ENCODE results near the gene CADM4. TPM values are rescaled to one million over a fixed set of nuclear protein-coding genes. Genes with fewer than 3 reads are reported as not detected.

Gene CADM4
- total and polyA plus RNA-seq, 4 donors, result 0.47 to 4.9 (median 3.3) TPM

DNA sequence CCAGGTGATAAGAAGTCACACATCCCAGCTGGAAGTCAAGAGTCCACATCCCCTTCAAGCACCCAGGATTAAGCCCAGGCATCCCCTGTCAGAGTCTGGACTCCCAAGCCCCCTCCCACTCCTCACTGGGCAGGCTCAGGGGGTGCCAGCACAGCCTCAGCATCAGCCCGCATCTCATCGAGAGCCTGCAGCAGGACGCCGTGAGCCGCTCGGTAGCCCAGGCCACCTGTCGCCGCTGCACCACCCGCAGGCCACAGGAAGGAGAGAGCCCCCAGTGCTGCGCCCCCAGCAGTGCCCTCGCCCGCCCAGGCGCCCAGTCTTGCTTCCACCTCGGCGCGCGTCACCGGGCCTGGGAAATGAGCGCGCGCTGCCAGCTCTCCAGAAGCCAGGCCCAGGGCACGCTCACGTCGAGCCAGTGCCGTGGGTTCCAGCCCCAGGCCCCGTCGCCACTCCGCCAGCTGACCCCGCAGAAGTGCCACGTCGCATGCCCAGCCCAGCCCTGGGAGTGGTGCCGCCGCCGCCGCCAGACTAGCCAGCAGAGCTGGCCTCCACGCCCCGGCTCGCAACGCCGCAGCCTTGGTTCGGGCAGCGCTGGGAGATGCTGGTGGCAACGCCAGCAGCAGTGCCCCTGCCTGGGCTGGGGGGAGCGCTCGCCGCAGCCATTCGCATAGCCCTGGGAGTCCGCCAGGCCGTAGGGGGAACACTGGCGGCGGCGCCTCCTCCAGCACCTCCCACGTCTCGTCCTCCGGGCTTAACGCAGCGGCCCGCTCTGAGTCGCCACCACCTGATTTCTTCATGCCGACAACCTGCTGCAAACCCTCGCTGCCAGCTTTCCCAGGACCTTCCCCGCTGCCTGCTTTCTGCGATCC, 47.5 kb downstream of the CADM4 start:
- Histone ChIP-seq H3K27me3 (ENCODE audit: control insufficient read depth in 4 of 4, insufficient read depth in 4 of 4, low read length in 3 of 4) (no peaks in the 10 kb centered on the region), H3K4me1 (ENCODE audit: control insufficient read depth in 4 of 4, insufficient read depth in 4 of 4, low read length in 3 of 4) (peaks cover 6 to 21% (median 20%) of the 10 kb centered on the region in 4 donors), H3K27ac (ENCODE audit: low read depth in 1 of 2, low read length in 2 of 2) (no peak overlapping the region), H3K9me3 (ENCODE audit: control insufficient read depth in 4 of 4, low read length in 3 of 4) (no peaks in the 10 kb centered on the region), H3K9ac (ENCODE audit: low read depth in 1 of 2, low read length in 2 of 2) (no peak overlapping the region), H3K4me3 (ENCODE audit: low read depth in 1 of 3, low read length in 3 of 3) (no peak overlapping the region), H3K36me3 (ENCODE audit: control insufficient read depth in 4 of 4, insufficient read depth in 3 of 4, low read depth in 1 of 4, low read length in 3 of 4) (peaks cover 4 to 28% (median 7%) of the 10 kb centered on the region in 4 donors)
- TF ChIP-seq HNF4A (conservative IDR thresholded peaks at IDR 0.05) (no peak), FOXA2 (IDR thresholded peaks at IDR 0.05) (no peak)
- TF ChIP-seq, protein P1, sequence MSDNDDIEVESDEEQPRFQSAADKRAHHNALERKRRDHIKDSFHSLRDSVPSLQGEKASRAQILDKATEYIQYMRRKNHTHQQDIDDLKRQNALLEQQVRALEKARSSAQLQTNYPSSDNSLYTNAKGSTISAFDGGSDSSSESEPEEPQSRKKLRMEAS (IDR thresholded peaks at IDR 0.05), result no peak
- TF ChIP-seq, protein P2, sequence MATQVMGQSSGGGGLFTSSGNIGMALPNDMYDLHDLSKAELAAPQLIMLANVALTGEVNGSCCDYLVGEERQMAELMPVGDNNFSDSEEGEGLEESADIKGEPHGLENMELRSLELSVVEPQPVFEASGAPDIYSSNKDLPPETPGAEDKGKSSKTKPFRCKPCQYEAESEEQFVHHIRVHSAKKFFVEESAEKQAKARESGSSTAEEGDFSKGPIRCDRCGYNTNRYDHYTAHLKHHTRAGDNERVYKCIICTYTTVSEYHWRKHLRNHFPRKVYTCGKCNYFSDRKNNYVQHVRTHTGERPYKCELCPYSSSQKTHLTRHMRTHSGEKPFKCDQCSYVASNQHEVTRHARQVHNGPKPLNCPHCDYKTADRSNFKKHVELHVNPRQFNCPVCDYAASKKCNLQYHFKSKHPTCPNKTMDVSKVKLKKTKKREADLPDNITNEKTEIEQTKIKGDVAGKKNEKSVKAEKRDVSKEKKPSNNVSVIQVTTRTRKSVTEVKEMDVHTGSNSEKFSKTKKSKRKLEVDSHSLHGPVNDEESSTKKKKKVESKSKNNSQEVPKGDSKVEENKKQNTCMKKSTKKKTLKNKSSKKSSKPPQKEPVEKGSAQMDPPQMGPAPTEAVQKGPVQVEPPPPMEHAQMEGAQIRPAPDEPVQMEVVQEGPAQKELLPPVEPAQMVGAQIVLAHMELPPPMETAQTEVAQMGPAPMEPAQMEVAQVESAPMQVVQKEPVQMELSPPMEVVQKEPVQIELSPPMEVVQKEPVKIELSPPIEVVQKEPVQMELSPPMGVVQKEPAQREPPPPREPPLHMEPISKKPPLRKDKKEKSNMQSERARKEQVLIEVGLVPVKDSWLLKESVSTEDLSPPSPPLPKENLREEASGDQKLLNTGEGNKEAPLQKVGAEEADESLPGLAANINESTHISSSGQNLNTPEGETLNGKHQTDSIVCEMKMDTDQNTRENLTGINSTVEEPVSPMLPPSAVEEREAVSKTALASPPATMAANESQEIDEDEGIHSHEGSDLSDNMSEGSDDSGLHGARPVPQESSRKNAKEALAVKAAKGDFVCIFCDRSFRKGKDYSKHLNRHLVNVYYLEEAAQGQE (IDR thresholded peaks at IDR 0.05), result no peak
- TF ChIP-seq, protein P3, sequence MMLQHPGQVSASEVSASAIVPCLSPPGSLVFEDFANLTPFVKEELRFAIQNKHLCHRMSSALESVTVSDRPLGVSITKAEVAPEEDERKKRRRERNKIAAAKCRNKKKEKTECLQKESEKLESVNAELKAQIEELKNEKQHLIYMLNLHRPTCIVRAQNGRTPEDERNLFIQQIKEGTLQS (IDR thresholded peaks at IDR 0.05), result no peak
- DNase-seq (ENCODE audit: low spot score), result no peak
- WGBS, result 98% methylated on average over 63 of the region's 63 CpGs

DNA sequence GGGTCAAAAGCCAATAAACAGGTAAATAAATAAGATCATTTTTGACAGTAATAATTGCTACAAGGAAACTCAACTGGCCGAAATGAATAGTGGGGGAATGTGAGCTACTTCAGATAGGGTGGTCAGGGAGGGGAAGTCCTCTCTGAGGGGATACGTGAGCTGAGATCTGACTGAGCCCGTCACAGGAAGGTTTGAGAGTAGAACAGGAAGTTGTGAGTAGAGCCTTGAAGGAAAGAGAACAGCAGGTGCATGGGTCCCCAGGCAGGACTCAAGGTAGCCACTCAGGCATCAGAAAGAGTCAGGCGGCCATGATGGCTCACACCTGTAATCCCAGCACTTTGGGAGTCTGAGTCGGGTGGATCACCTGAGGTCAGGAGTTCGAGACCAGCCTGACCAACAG, 50.0 kb downstream of the CADM4 start:
- 88% methylated on average over 6 of the region's 6 CpGs for WGBS
- TF ChIP-seq, protein P4, sequence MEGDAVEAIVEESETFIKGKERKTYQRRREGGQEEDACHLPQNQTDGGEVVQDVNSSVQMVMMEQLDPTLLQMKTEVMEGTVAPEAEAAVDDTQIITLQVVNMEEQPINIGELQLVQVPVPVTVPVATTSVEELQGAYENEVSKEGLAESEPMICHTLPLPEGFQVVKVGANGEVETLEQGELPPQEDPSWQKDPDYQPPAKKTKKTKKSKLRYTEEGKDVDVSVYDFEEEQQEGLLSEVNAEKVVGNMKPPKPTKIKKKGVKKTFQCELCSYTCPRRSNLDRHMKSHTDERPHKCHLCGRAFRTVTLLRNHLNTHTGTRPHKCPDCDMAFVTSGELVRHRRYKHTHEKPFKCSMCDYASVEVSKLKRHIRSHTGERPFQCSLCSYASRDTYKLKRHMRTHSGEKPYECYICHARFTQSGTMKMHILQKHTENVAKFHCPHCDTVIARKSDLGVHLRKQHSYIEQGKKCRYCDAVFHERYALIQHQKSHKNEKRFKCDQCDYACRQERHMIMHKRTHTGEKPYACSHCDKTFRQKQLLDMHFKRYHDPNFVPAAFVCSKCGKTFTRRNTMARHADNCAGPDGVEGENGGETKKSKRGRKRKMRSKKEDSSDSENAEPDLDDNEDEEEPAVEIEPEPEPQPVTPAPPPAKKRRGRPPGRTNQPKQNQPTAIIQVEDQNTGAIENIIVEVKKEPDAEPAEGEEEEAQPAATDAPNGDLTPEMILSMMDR (IDR thresholded peaks at IDR 0.05; ENCODE audit: low read depth, low read length, missing input control), result no peak
- TF ChIP-seq, protein P1 (IDR thresholded peaks at IDR 0.05), result no peak
- TF ChIP-seq RAD21 (IDR thresholded peaks at IDR 0.05), result no peak
- TF ChIP-seq HNF4G (IDR thresholded peaks at IDR 0.05), result no peak
- no peak for TF ChIP-seq HNF4A (conservative IDR thresholded peaks at IDR 0.05)
- TF ChIP-seq JUND (IDR thresholded peaks at IDR 0.05), result no peak
- no peak for TF ChIP-seq FOXA1 (IDR thresholded peaks at IDR 0.05)
- TF ChIP-seq RXRA (IDR thresholded peaks at IDR 0.05), result no peak
- no peak for TF ChIP-seq FOXA2 (IDR thresholded peaks at IDR 0.05)
- TF ChIP-seq, protein P3 (IDR thresholded peaks at IDR 0.05), result no peak
- TF ChIP-seq NR2F2 (IDR thresholded peaks at IDR 0.05), result no peak
- TF ChIP-seq YY1 (IDR thresholded peaks at IDR 0.05), result no peak
- no peak for TF ChIP-seq GABPA (IDR thresholded peaks at IDR 0.05 in 1 of 2, conservative IDR thresholded peaks at IDR 0.05 in 1 of 2)
- no peak for TF ChIP-seq SP1 (IDR thresholded peaks at IDR 0.05)
- TF ChIP-seq, protein P2 (IDR thresholded peaks at IDR 0.05), result no peak

More for the DNA sequence above, 50.0 kb downstream of the CADM4 start:
- Histone ChIP-seq H3K36me3 (ENCODE audit: control insufficient read depth in 4 of 4, insufficient read depth in 3 of 4, low read depth in 1 of 4, low read length in 3 of 4) (peaks cover 4 to 28% (median 7%) of the 10 kb centered on the region in 4 donors), H3K4me3 (ENCODE audit: low read depth in 1 of 3, low read length in 3 of 3) (no peak overlapping the region), H3K9me3 (ENCODE audit: control insufficient read depth in 4 of 4, low read length in 3 of 4) (no peaks in the 10 kb centered on the region), H3K4me1 (ENCODE audit: control insufficient read depth in 4 of 4, insufficient read depth in 4 of 4, low read length in 3 of 4) (peaks cover 6 to 15% (median 10%) of the 10 kb centered on the region in 4 donors), H3K27me3 (ENCODE audit: control insufficient read depth in 4 of 4, insufficient read depth in 4 of 4, low read length in 3 of 4) (no peaks in the 10 kb centered on the region), H3K9ac (ENCODE audit: low read depth in 1 of 2, low read length in 2 of 2) (no peak overlapping the region), H3K27ac (ENCODE audit: low read depth in 1 of 2, low read length in 2 of 2) (no peak overlapping the region)
- no peak for DNase-seq (ENCODE audit: low spot score)

Measured in liver (tissue), 9 donors.